B cell (primary cell): ENCODE results near the gene EMID1.

Experiments
- CTCF ChIP-seq: fragments of 200-600 bp; IDR thresholded peaks from one replicate; pipeline ENCODE4 v1.8.0; 2022; ENCODE audit warnings: antibody characterized with exemption, mild to moderate bottlenecking
- EZH2 ChIP-seq: IDR thresholded peaks from 2 replicates; pipeline ENCODE4 v1.6.1; 2012; ENCODE audit warnings: borderline replicate concordance, low read depth, mild to moderate bottlenecking, moderate library complexity, low read length; ENCODE audit not compliant: insufficient read depth, poor library complexity, severe bottlenecking

GRCh38 chr22:29216011-29216872, 10.5 kb downstream of the EMID1 start:
- TF ChIP-seq CTCF (no peak), EZH2 (no peak)
